Upper lobe of left lung (tissue), 4 donors: Measurements from ENCODE around the gene BRDT.

Experiments
- CTCF ChIP-seq, 6 experiments: fragments of 450-650 bp in 4 of 6; fragments of 200-600 bp in 2 of 6; sonication (generic) in 2 of 6; IDR thresholded peaks; one replicate each; pipeline ENCODE4 v1.5.1; 2016 to 2019; ENCODE audit warnings: antibody characterized with exemption in 6 of 6
- EP300 ChIP-seq, 4 donors: sonication (generic); formaldehyde crosslinking; IDR thresholded peaks; one replicate each; pipeline ENCODE4 v1.5.1; 2017; ENCODE audit warnings: antibody characterized with exemption in 4 of 4, control low read depth in 2 of 4
- POLR2A ChIP-seq, 4 donors: fragments of 450-650 bp; IDR thresholded peaks; one replicate each; pipeline ENCODE4 v1.5.1; 2016 to 2017; ENCODE audit warnings: antibody characterized with exemption in 4 of 4, mild to moderate bottlenecking in 2 of 4

GRCh38 chr1:91919962-91920361, 29.2 kb upstream of the BRDT start:
- TF ChIP-seq POLR2A (IDR thresholded peaks at IDR 0.05) (no peak), CTCF (IDR thresholded peaks at IDR 0.05) (no peak), EP300 (IDR thresholded peaks at IDR 0.05) (no peak)
